ENCODE measurements around the gene SYT7.

Gene SYT7

DNA sequence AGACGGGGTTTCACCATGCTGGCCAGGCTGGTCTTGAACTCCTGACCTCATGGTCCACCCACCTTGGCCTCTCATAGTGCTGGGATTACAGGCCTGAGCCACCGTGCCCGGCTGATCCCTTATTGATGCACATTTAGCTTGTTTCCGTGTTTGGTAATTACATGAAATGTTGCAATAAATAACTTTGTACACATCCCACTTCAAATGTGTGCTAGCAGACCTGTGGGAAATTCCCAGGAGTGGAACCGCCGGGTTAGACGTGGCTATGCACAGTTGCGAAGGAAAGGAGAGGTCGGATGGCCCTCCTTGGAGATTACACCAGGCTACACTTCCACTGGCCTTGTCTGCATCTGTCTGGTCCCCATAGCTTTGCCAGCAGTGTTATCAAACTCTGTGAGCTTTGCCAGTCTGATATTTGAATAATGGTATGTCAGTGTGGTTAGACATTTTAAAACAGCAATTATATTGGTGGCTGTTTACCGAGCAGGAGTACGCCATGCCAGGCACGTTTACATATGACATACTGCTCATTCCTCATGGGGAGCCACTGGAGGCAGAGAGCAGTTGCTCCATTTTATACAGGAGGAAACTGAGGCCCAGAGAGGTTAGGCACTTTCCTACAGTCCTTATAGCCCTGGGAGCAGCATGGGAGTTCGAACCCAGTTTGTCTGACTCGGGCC lies 27.2 kb upstream of the SYT7 start:
- no peak for DNase-seq

DNA sequence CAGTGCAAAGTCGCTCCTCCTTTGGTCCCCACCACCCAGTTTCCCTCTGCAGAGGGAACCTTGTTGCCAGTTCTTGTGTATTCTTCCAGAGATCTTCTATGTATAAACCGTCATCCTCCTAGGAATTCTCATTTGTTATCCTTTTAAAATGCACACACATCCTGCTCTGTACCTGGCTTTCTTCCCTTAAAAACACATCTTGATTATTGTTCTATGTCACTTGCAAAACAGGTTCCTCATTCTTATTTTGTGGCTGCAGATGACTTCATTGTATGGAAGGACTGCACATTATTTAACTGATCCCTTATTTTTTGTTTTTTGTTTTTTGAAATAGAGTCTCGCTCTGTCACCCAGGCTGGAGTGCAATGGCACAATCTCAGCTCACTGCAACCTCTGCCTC lies 26.6 kb upstream of the SYT7 start:
- DNase-seq, result no peak

- DNase-seq, result no peak
Measured at GRCh38 chr11:61603667-61604066, 22.8 kb upstream of the SYT7 start.

DNA sequence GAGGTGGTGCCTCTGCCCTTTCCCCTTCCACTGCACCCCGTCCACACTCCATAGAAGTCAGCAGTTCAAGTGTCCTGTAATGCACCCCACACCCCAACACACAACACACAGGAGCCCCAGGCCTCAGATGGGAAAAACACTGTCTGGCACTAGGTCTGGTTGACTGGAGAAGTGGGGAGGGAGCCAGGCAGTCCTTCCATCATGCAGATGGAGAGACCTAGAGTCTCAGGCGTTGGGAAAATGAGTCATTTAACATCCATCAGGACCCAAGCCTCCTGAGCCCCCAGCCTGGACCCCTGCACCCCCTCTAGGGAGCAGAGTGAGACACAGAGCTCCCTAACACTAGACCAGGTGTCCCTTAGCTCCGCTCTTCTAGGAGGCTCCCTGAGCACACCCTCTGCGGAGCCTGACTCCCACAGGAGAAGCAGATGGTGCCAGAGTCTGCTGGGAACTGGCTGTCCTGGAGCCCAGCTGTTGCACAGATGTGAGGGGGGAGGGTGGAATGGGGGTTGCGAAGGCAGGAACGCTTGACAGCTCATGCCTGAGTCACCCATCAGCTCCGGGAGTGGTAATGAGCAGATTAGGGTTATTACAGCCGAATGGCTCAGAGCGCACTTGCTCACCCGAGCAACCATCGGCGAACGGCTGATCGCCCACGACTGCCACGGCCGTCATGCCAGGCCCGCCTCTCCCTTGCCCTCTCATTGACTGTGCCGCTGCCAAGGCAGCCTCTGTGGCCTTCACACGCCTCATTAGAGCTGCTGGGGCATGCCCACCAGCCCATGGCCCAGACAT lies 22.1 kb upstream of the SYT7 start:
- no peak for DNase-seq

DNA sequence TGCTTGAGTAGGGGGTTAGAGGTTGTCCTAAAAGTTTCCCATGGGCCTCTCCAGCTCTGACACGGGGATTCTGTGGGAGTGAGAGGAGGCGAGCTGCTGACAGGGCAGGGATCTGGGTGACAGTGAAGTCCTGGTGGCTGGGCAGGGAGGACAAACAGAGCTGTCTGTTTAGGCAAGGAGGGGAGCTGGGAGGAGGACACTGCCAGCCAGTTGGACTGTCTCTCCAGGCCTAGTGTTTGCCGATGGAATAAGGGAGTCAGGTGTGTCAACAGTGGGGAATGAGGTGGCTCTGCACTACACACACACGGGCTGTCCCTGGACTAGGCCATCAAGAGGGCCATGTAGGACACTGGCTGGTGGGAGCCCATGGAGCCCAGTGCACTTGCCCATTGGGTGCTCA lies 20.6 kb upstream of the SYT7 start:
- no peak for DNase-seq

GRCh38 chr11:61599968-61600710 lies 19.3 kb upstream of the SYT7 start:
- no peak for DNase-seq

- no peak for DNase-seq
Measured at GRCh38 chr11:61598886-61599868, 18.3 kb upstream of the SYT7 start.

- DNase-seq, result no peak
Measured at GRCh38 chr11:61598374-61598773, 17.5 kb upstream of the SYT7 start.

- no peak for DNase-seq
Measured at GRCh38 chr11:61596990-61597389, 16.1 kb upstream of the SYT7 start.

- DNase-seq, result no peak
Measured at GRCh38 chr11:61596542-61596941, 15.7 kb upstream of the SYT7 start.

- no peak for DNase-seq
Measured at GRCh38 chr11:61594907-61595257, 14.0 kb upstream of the SYT7 start.

- no peak for DNase-seq
Measured at GRCh38 chr11:61593151-61593550, 12.3 kb upstream of the SYT7 start.

GRCh38 chr11:61592176-61592575 lies 11.3 kb upstream of the SYT7 start:
- DNase-seq, result no peak

DNA sequence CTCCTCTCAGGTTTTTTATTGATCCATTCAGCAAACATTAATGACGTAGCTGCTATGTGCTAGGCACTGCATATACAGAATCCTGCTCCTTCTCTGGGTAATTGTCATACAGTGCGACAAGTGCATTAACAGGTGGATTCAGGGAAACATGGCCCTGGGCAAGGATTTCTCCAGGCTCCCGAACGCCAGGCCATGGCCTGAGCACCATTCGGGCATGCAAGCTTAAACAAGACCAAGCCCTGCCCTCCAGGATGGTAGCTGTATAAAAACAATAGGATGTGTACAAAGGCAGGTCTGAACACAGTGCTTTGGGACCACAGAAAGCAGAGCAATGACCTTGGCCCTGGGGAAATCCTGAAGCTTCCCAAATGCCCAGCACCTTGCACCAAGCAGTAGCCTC lies 9.1 kb upstream of the SYT7 start:
- DNase-seq, result no peak

- DNase-seq, result no peak
Measured at GRCh38 chr11:61588728-61589191, 7.9 kb upstream of the SYT7 start.

GRCh38 chr11:61587951-61588727 lies 7.3 kb upstream of the SYT7 start:
- DNase-seq, result no peak

DNA sequence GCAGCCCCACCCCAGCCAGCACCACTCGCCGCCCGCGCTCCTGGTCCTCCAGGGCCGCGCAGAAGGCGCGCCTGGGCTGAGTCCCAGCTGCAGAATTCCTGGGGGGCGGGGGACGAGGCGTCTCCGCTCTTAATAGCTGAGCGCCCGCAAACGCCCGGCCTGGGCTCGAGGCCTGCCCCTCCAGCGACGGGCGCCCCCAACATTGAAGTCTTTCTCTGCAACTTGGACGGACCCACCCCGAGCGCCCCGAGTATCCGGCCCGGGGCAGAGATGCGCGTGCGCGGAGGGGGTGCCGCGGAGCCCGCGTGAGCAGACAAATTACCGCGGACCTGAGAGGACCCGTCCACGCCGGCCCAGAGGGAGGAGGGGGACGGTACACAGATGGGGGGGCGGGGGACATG lies 6.7 kb upstream of the SYT7 start:
- no peak for DNase-seq

GRCh38 chr11:61586792-61587430 lies 6.0 kb upstream of the SYT7 start:
- no peak for DNase-seq

DNA sequence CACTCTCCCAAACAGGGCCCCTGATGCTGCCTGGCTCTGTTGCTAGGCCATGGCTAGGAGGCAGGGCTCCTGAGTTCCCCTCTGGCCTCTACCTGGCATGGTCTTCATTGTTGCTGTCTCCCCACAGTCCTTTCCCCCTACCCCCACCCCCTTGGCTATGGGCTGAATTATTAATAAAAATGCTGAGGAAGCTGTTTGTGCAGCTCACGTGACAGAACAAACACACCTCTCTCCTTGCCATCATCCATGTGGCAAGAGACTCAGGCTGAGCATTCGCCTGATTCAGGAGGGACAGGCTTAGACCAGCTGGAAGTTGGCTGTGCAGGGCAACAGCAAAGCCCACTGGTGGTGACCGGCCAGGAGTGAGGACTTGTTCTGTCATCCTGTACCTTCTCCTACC lies 4.2 kb upstream of the SYT7 start:
- DNase-seq, result no peak

DNA sequence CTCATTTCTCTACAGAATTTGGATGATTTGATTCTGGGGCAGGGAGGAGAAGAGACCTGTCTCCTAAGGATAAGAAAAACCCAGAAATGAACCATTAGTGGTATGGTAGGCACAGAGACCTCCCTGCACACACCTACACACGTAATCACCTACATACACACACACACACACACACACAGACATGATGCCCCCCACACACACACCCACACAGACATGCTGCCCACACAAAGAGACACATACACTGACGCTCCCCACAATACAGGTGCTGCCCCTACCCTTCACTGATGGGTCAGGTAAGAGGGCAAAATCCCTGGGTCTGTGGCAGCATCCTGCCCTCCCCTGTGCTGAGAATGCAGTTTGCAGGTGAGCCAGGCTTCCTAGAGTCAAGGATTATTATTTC lies 1.1 kb upstream of the SYT7 start:
- DNase-seq, result no peak

DNA sequence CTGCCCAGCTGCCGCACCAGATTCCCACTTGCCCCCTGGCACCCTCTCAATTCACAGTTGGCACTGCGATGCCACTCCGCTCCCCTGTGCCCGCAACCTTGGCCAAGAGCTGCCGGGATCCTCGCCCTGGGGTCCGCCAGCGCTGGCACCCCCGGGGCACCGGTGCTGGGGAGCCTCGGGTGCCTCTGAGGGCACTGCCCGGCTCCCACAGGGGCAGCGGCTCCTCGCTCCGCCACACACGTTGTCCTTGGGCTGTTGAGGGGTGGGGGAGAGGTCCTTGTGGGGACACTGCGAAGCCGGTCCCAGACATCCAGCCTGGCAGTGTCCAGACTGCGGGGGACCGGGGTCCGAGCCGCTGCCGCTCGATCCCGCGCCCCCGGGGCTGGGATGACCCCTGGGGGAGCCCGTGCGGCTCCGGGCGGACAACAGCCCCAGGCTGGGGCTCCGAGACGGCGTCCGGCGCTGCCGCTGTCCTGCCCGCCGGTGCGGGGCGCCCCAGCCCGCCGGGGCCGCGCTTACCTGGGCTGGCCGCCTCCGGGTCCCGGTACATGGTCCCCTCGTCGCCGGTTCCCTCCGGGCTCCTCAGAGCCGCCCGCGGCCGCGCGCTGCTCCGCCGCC lies 496 bp downstream of the SYT7 start:
- DNase-seq, result no peak

Data from NCI-H1436 treated with DMSO at 0.1 percent for 48 hours (cell line).